Activated T-cell treated with anti-CD3 and anti-CD28 coated beads, Interleukin-2, amount 50 U/mL, for 24 hours (primary cell): ENCODE measurements around the gene PTPA.
"Not testable (repeated sequence)": the region's sequence is repeated elsewhere in the genome, so short reads cannot be mapped to it uniquely, and the experiment has no call there.

Experiments used
- DNase-seq: peaks from one replicate; pipeline ENCODE4 v3.0.0-alpha.2; 2020
- H3K27ac Mint-ChIP-seq: 2 replicates; pipeline ENCODE4 v1.8.0; 2020; ENCODE audit warnings: mild to moderate bottlenecking, mixed read lengths
- H3K27me3 Mint-ChIP-seq: 2 replicates; pipeline ENCODE4 v1.8.0; 2020; ENCODE audit warnings: mixed read lengths
- H3K36me3 Mint-ChIP-seq: 2 replicates; pipeline ENCODE4 v1.8.0; 2020; ENCODE audit warnings: low read depth, mixed read lengths
- H3K4me1 Mint-ChIP-seq: 2 replicates; pipeline ENCODE4 v1.8.0; 2020; ENCODE audit warnings: low read depth, mixed read lengths
- H3K4me3 Mint-ChIP-seq: 2 replicates; pipeline ENCODE4 v1.8.0; 2020; ENCODE audit warnings: mild to moderate bottlenecking, moderate library complexity, mixed read lengths
- H3K9me3 Mint-ChIP-seq: 2 replicates; pipeline ENCODE4 v1.8.0; 2020; ENCODE audit warnings: mixed read lengths

Gene PTPA

DNA sequence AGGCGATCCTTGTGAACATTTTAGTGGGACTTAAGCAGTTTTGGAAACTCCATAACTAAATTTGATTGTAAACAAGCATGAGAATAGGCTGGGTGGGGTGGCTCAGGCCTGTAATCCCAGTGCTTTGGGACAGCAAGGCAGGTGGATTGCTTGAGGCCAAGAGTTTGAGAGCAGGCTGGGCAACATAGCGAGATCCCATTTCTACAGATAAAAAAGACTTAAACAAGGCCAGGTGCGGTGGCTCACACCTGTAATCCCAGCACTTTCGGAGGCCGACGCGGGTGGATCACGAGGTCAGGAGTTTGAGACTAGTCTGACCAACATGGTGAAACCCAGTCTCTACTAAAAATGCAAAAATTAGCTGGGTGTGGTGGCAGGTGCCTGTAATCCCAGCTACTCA, 78.8 kb downstream of the PTPA start:
- not testable (repeated sequence) for H3K27me3 Mint-ChIP-seq, H3K36me3 Mint-ChIP-seq, DNase-seq, H3K27ac Mint-ChIP-seq, H3K4me1 Mint-ChIP-seq, H3K4me3 Mint-ChIP-seq, H3K9me3 Mint-ChIP-seq

GRCh38 chr9:129191234-129191633, 80.0 kb downstream of the PTPA start:
- no peaks in the 10 kb centered on the region for H3K36me3 Mint-ChIP-seq
- H3K27me3 Mint-ChIP-seq: no peaks in the 10 kb centered on the region
- no peak overlapping the region for H3K27ac Mint-ChIP-seq
- no peak for DNase-seq
- H3K4me1 Mint-ChIP-seq: no peaks in the 10 kb centered on the region
- no peak overlapping the region for H3K4me3 Mint-ChIP-seq
- H3K9me3 Mint-ChIP-seq: no peaks in the 10 kb centered on the region

DNA sequence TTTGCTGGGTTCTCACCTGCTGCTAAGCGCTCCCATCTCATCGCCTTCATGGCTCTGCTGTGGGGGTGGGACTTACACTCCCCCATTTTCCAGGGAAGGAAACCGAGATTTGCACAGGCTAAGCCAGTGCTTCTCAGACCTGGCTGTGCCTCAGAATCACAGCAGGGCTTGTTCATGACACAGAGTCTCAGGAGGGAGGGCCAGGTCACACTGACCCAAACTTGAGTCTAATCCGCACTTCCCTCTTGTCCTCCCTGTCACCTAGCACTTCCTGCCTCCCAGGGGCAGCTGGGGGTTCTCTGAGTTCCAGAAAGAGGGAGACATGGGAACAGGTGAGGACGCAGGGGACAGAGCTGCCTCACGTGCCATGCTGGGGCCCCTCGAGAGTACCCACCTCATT, 82.4 kb downstream of the PTPA start:
- Mint-ChIP-seq H3K9me3 (no peaks in the 10 kb centered on the region), H3K27ac (no peak overlapping the region), H3K27me3 (peaks cover 2% of the 10 kb centered on the region), H3K36me3 (no peaks in the 10 kb centered on the region), H3K4me1 (no peaks in the 10 kb centered on the region), H3K4me3 (no peak overlapping the region)
- no peak for DNase-seq

GRCh38 chr9:129194221-129194620, 83.0 kb downstream of the PTPA start:
- peaks cover 3% of the 10 kb centered on the region for H3K27me3 Mint-ChIP-seq
- H3K4me1 Mint-ChIP-seq: no peaks in the 10 kb centered on the region
- no peaks in the 10 kb centered on the region for H3K9me3 Mint-ChIP-seq
- no peak overlapping the region for H3K27ac Mint-ChIP-seq
- H3K36me3 Mint-ChIP-seq: no peaks in the 10 kb centered on the region
- no peak overlapping the region for H3K4me3 Mint-ChIP-seq
- DNase-seq: no peak

DNA sequence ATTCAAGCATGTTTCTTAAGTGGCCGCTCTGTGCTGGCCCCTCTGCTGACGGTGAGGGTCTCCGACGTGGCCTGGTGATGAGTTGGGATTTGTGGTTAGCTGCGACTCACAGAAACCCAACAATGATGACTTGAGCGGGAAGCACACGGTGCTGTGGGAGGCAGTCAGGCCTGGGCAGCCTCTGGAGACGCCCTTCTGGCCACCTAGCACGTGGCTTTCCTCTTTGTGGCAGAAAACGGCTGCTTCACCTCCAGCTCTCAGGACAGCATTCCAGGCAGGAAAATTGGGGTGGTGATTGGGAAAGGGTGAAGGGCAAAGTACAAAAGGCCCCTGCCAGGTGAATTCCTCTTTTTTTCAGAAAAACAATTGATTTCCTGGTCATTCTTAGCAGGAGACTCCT, 84.4 kb downstream of the PTPA start:
- H3K9me3 Mint-ChIP-seq: no peaks in the 10 kb centered on the region
- no peaks in the 10 kb centered on the region for H3K36me3 Mint-ChIP-seq
- no peak overlapping the region for H3K4me3 Mint-ChIP-seq
- no peaks in the 10 kb centered on the region for H3K4me1 Mint-ChIP-seq
- DNase-seq: no peak
- H3K27ac Mint-ChIP-seq: no peak overlapping the region
- H3K27me3 Mint-ChIP-seq: peaks cover 3% of the 10 kb centered on the region

DNA sequence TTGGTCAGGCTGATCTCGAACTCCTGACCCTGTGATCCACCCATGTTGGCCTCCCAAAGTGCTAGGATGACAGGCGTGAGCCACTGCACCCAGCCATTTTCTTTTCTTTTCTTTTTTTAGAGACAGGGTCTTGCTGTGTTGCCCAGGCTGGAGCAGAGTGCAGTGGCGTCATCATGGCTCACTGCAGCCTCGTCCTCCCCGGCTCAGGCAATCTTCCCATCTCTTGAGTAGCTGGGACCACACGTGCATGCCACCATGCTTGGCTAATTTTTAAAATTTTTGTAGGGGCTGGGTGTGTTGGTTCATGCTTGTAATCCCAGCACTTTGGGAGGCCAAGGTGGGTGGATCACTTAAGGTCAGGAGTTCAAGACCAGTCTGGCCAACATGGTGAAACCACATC, 85.8 kb downstream of the PTPA start:
- H3K36me3 Mint-ChIP-seq, H3K27me3 Mint-ChIP-seq, H3K4me3 Mint-ChIP-seq, H3K9me3 Mint-ChIP-seq, H3K4me1 Mint-ChIP-seq, DNase-seq, H3K27ac Mint-ChIP-seq: not testable (repeated sequence)

GRCh38 chr9:129197978-129198318, 86.7 kb downstream of the PTPA start:
- no peak for DNase-seq
- Mint-ChIP-seq H3K4me3 (no peak overlapping the region), H3K9me3 (no peaks in the 10 kb centered on the region), H3K36me3 (no peaks in the 10 kb centered on the region), H3K4me1 (peaks cover 4% of the 10 kb centered on the region), H3K27me3 (peaks cover 3% of the 10 kb centered on the region), H3K27ac (no peak overlapping the region)
